DND-41 (cell line): ENCODE measurements around the gene RHBDF2.

Source experiments
- ATAC-seq: fragments of 200-7000 bp; cut with Tn5 transposase; 3 replicates; pipeline ENCODE4 v1.9.1; 2021; ENCODE audit warnings: low read depth; ENCODE audit not compliant: insufficient read depth
- DNase-seq: peaks from one replicate; pipeline ENCODE4 v3.0.0-alpha.2; 2020
- H2AFZ ChIP-seq: 2 replicates; pipeline ENCODE4 v1.6.0; 2012; ENCODE audit warnings: low read depth, low read length
- H3K27ac ChIP-seq: 2 replicates; pipeline ENCODE4 v1.5.1; 2012; ENCODE audit warnings: low read length, inconsistent platforms
- H3K27me3 ChIP-seq: fragments of 200-600 bp; sonication (generic); 2 replicates; pipeline ENCODE4 v1.6.0; 2012; ENCODE audit warnings: low read length, mild to moderate bottlenecking, inconsistent platforms; ENCODE audit not compliant: insufficient read depth, poor library complexity
- H3K36me3 ChIP-seq: 2 replicates; pipeline ENCODE4 v1.5.1; 2012; ENCODE audit warnings: low read length, inconsistent platforms; ENCODE audit not compliant: insufficient read depth
- H3K4me1 ChIP-seq: 2 replicates; pipeline ENCODE4 v1.5.1; 2012; ENCODE audit warnings: mild to moderate bottlenecking, low read length; ENCODE audit not compliant: insufficient read depth
- H3K4me2 ChIP-seq: 2 replicates; pipeline ENCODE4 v1.6.0; 2012; ENCODE audit warnings: mild to moderate bottlenecking, moderate library complexity, low read length, inconsistent platforms; ENCODE audit not compliant: insufficient read depth
- H3K4me3 ChIP-seq, 2 experiments: fragments of 200-600 bp in 1 of 2; shearing (Covaris generic) in 1 of 2; 2 replicates each; pipeline ENCODE4 v1.5.1; 2012 to 2016; ENCODE audit warnings: inconsistent platforms in 2 of 2, low read length in 2 of 2, mild to moderate bottlenecking in 2 of 2, low read depth in 1 of 2, moderate library complexity in 1 of 2
- H3K79me2 ChIP-seq: 2 replicates; pipeline ENCODE4 v1.6.0; 2012; ENCODE audit warnings: low read length, inconsistent platforms; ENCODE audit not compliant: insufficient read depth
- H3K9ac ChIP-seq: 2 replicates; pipeline ENCODE4 v1.6.0; 2012; ENCODE audit warnings: low read depth, mild to moderate bottlenecking, inconsistent platforms, low read length, moderate library complexity
- H3K9me3 ChIP-seq: 2 replicates; pipeline ENCODE4 v1.5.1; 2012; ENCODE audit warnings: low read length, moderate library complexity, mild to moderate bottlenecking, inconsistent platforms; ENCODE audit not compliant: insufficient read depth, severe bottlenecking
- H4K20me1 ChIP-seq: 2 replicates; pipeline ENCODE4 v1.6.0; 2012; ENCODE audit warnings: low read length; ENCODE audit not compliant: insufficient read depth
- CTCF ChIP-seq: IDR thresholded peaks from 2 replicates; pipeline ENCODE4 v1.5.1; 2012; ENCODE audit warnings: borderline replicate concordance, low read length, moderate library complexity, mild to moderate bottlenecking; ENCODE audit not compliant: poor library complexity, severe bottlenecking; ENCODE audit errors: extremely low read depth
- EZH2 ChIP-seq: IDR thresholded peaks from 3 replicates; pipeline ENCODE4 v1.6.1; 2012; ENCODE audit warnings: borderline replicate concordance, low read depth, mild to moderate bottlenecking, moderate library complexity, low read length, inconsistent platforms; ENCODE audit not compliant: severe bottlenecking

The RHBDF2 gene

DNA sequence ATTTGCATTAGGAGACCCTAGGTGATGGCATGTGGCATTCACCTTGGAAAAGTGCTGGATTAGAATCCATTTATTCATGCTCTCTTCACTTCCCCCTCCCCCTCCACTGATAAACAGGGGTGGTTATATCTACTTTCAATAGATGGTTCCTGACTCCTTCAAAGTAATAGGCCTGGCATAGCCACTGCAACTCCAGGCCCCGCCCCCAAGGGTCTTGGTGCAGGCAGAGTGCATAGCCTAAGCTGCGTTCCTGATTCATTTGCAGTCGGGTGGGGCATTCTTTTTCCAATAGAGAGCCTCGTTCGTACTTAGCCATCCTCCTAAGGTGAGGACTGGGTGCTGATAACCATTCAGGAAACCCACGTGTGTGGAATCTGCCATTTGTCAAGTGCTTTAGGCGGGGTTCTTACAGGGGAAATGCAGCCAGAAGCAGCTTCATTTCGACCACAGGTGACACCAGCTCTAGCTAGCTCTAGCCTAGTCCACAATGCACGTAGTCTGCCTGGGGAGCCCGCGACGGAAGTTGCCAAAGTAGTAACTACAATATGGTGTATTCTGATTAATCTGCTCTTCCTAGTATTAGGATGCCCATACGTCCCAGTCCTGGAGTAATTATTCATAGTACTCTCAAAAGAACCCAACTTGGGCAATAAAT is 59.4 kb downstream of the RHBDF2 start:
- peaks cover 82% of the 10 kb centered on the region for H4K20me1 ChIP-seq
- no peak overlapping the region for H3K27ac ChIP-seq
- DNase-seq (no peak), ATAC-seq (no peak)
- peaks cover 95% of the 10 kb centered on the region for H3K79me2 ChIP-seq
- no peak overlapping the region for H2AFZ ChIP-seq
- no peak overlapping the region for H3K4me3 ChIP-seq
- TF ChIP-seq CTCF: no peak
- TF ChIP-seq EZH2: no peak
- H3K4me2 ChIP-seq: no peak overlapping the region
- peaks cover 3% of the 10 kb centered on the region; the same call in 1 of the 2 replicates for H3K36me3 ChIP-seq
- H3K27me3 ChIP-seq: no peaks in the 10 kb centered on the region
- no peak overlapping the region for H3K9ac ChIP-seq
- H3K4me1 ChIP-seq: no peaks in the 10 kb centered on the region
- H3K9me3 ChIP-seq: no peaks in the 10 kb centered on the region

GRCh38 chr17:76440751-76441362 is 60.4 kb downstream of the RHBDF2 start:
- Histone ChIP-seq H3K4me1 (no peaks in the 10 kb centered on the region), H3K9me3 (no peaks in the 10 kb centered on the region), H3K27ac (no peak overlapping the region), H3K27me3 (no peaks in the 10 kb centered on the region), H3K4me2 (no peak overlapping the region), H3K4me3 (no peak overlapping the region), H3K36me3 (peaks cover 3% of the 10 kb centered on the region; the same call in 1 of the 2 replicates), H4K20me1 (peaks cover 76% of the 10 kb centered on the region), H3K79me2 (peaks cover 93% of the 10 kb centered on the region), H3K9ac (no peak overlapping the region), H2AFZ (no peak overlapping the region)
- ATAC-seq (no peak), DNase-seq (no peak)
- no peak for TF ChIP-seq CTCF
- TF ChIP-seq EZH2: no peak

GRCh38 chr17:76439314-76439928 is 61.8 kb downstream of the RHBDF2 start:
- H2AFZ ChIP-seq: no peak overlapping the region
- no peak overlapping the region for H3K4me3 ChIP-seq
- TF ChIP-seq EZH2: no peak
- TF ChIP-seq CTCF: no peak
- DNase-seq: no peak
- no peaks in the 10 kb centered on the region for H3K27me3 ChIP-seq
- H3K4me1 ChIP-seq: no peaks in the 10 kb centered on the region
- no peak overlapping the region for H3K27ac ChIP-seq
- H3K79me2 ChIP-seq: peaks cover 92% of the 10 kb centered on the region
- no peak overlapping the region for H3K9ac ChIP-seq
- no peak for ATAC-seq
- peaks cover 74% of the 10 kb centered on the region for H4K20me1 ChIP-seq
- no peaks in the 10 kb centered on the region for H3K9me3 ChIP-seq
- no peak overlapping the region for H3K4me2 ChIP-seq
- peaks cover 5% of the 10 kb centered on the region; the same call in 1 of the 2 replicates for H3K36me3 ChIP-seq
